Gastroesophageal sphincter (tissue), 3 donors: ENCODE results near the gene PARD3B.

Experiments
- POLR2A ChIP-seq, 2 donors: fragments of 450-650 bp; IDR thresholded peaks; one replicate each; pipeline ENCODE4 v1.6.1; 2017; ENCODE audit warnings: antibody characterized with exemption in 2 of 2, mild to moderate bottlenecking in 2 of 2, moderate library complexity in 1 of 2
- POLR2AphosphoS5 ChIP-seq: sonication (generic); formaldehyde crosslinking; IDR thresholded peaks from one replicate; pipeline ENCODE4 v1.6.1; 2017; ENCODE audit warnings: antibody characterized with exemption
- TF ChIP-seq, protein P1 (sequence below), 4 experiments: fragments of 200-600 bp in 2 of 4; fragments of 450-650 bp in 2 of 4; sonication (generic) in 1 of 4; IDR thresholded peaks; one replicate each; pipeline ENCODE4 v1.5.1; 2017 to 2019; ENCODE audit warnings: antibody characterized with exemption in 4 of 4, mild to moderate bottlenecking in 2 of 4, moderate library complexity in 2 of 4

DNA sequence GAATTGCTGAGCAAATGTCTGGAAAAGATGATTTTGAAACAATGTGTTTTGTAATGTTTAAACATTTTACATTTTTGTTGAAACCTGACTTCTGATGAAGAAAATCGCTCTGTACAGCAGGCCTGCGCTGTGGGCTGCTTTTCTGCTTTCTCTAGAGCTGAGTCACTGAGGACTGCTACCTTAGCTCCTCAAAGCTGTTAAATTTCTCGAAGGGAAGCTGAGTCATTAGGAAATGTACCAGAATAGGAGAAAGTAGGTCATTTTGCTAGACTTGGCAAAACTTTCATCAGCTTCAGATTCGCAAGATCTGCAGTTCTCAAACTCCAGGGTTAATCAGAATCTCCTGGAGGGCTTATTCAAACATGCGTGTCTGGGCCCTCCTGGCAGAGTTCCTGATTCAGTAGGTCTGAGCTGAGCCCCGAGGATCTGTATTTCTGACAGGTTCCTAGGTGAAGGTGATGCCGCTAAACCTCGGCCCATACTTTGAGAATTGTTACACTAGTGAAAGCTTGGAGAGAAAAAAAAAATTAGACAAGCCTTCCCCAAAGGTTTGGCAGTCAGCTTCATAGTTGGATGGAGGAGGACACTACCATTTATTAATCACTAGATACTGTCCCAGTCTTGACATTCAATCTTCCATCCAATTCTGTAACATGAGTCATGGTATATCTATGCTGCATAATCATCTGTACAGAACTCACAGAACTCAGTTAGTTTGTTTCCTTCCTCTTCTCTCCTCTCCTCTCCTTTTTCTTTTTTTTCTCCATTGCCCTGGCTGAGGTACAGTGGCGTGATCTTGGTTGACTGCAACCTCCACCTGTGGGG, 297.6 kb downstream of the PARD3B start:
- TF ChIP-seq, protein P1, sequence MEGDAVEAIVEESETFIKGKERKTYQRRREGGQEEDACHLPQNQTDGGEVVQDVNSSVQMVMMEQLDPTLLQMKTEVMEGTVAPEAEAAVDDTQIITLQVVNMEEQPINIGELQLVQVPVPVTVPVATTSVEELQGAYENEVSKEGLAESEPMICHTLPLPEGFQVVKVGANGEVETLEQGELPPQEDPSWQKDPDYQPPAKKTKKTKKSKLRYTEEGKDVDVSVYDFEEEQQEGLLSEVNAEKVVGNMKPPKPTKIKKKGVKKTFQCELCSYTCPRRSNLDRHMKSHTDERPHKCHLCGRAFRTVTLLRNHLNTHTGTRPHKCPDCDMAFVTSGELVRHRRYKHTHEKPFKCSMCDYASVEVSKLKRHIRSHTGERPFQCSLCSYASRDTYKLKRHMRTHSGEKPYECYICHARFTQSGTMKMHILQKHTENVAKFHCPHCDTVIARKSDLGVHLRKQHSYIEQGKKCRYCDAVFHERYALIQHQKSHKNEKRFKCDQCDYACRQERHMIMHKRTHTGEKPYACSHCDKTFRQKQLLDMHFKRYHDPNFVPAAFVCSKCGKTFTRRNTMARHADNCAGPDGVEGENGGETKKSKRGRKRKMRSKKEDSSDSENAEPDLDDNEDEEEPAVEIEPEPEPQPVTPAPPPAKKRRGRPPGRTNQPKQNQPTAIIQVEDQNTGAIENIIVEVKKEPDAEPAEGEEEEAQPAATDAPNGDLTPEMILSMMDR (IDR thresholded peaks at IDR 0.05) = no peak
- no peak for TF ChIP-seq POLR2A (IDR thresholded peaks at IDR 0.05)
- peak; percentile 49 for TF ChIP-seq POLR2AphosphoS5
